Central memory CD8-positive, alpha-beta T cell (primary cell): ENCODE data around the gene KIF14.

Source experiments
- ATAC-seq: fragments of 150-1000 bp; cut with Tn5 transposase; replicated peaks from 2 replicates; pipeline ENCODE4 v1.10.0; 2022; ENCODE audit warnings: mild to moderate bottlenecking, moderate FRiP score, moderate number of reproducible peaks; ENCODE audit not compliant: poor library complexity, severe bottlenecking; ENCODE audit errors: extremely low read depth
- DNase-seq, 2 donors: peaks; one replicate each; pipeline ENCODE4 v3.0.0; 2021; ENCODE audit warnings: low spot score in 2 of 2
- H3K27ac Mint-ChIP-seq: one replicate; pipeline ENCODE4 v1.8.0; 2022; ENCODE audit warnings: low read depth, mild to moderate bottlenecking, moderate library complexity, mixed read lengths
- H3K27me3 Mint-ChIP-seq: one replicate; pipeline ENCODE4 v1.8.0; 2022; ENCODE audit warnings: mixed read lengths
- H3K36me3 Mint-ChIP-seq: one replicate; pipeline ENCODE4 v1.8.0; 2022; ENCODE audit warnings: mild to moderate bottlenecking, moderate library complexity, mixed read lengths; ENCODE audit not compliant: insufficient read depth
- H3K4me1 Mint-ChIP-seq: one replicate; pipeline ENCODE4 v1.8.0; 2022; ENCODE audit warnings: mixed read lengths
- H3K4me3 Mint-ChIP-seq: one replicate; pipeline ENCODE4 v1.8.0; 2022; ENCODE audit warnings: mild to moderate bottlenecking, moderate library complexity, mixed read lengths
- H3K9me3 Mint-ChIP-seq: one replicate; pipeline ENCODE4 v1.8.0; 2022; ENCODE audit warnings: mixed read lengths

Gene KIF14

GRCh38 chr1:200620273-200621131 is at the start of gene KIF14:
KIF14 (minus strand) TSS chr1:200620751; CDS start chr1:200618723, 2,028 bp downstream.
- peaks cover 2% of the 10 kb centered on the region for H3K36me3 Mint-ChIP-seq
- H3K4me3 Mint-ChIP-seq, result peak within 1 kb of the TSS; percentile 96
- H3K4me1 Mint-ChIP-seq, result peaks cover 8% of the 10 kb centered on the region
- H3K27ac Mint-ChIP-seq, result peak within 1 kb of the TSS; percentile 95
- peak; percentile 98 for ATAC-seq
- peak; percentile 83 to 85 for DNase-seq
- no peaks in the 10 kb centered on the region for H3K27me3 Mint-ChIP-seq
- H3K9me3 Mint-ChIP-seq, result no peaks in the 10 kb centered on the region

GRCh38 chr1:200669314-200670241 is 49.0 kb upstream of the KIF14 start, which contains the start of gene DDX59:
DDX59 (minus strand) TSS chr1:200669907; CDS start chr1:200666740, 3,167 bp downstream.
- ATAC-seq, result peak; percentile 84
- Mint-ChIP-seq H3K27ac (peak within 1 kb of the TSS; percentile 93), H3K9me3 (no peaks in the 10 kb centered on the region), H3K4me3 (peak within 1 kb of the TSS; percentile 94), H3K4me1 (peaks cover 45% of the 10 kb centered on the region), H3K27me3 (no peaks in the 10 kb centered on the region), H3K36me3 (peaks cover 19% of the 10 kb centered on the region)
- DNase-seq, result peak; percentile 69 to 78

- ATAC-seq (no peak), DNase-seq (no peak)
- Mint-ChIP-seq H3K9me3 (no peaks in the 10 kb centered on the region), H3K27ac (peak overlapping the region; percentile 93), H3K4me3 (peak overlapping the region; percentile 94), H3K4me1 (peaks cover 54% of the 10 kb centered on the region), H3K36me3 (peaks cover 26% of the 10 kb centered on the region), H3K27me3 (no peaks in the 10 kb centered on the region)
Observed at GRCh38 chr1:200668514-200669313, 48.2 kb upstream of the KIF14 start.

- no peaks in the 10 kb centered on the region for H3K9me3 Mint-ChIP-seq
- ATAC-seq, result no peak
- H3K27me3 Mint-ChIP-seq, result no peaks in the 10 kb centered on the region
- peaks cover 46% of the 10 kb centered on the region for H3K36me3 Mint-ChIP-seq
- no peak overlapping the region for H3K4me3 Mint-ChIP-seq
- no peak for DNase-seq
- no peak overlapping the region for H3K27ac Mint-ChIP-seq
- H3K4me1 Mint-ChIP-seq, result peaks cover 63% of the 10 kb centered on the region
Observed at GRCh38 chr1:200666309-200666708, 45.8 kb upstream of the KIF14 start.

- peaks cover 47% of the 10 kb centered on the region for H3K36me3 Mint-ChIP-seq
- peaks cover 63% of the 10 kb centered on the region for H3K4me1 Mint-ChIP-seq
- H3K27ac Mint-ChIP-seq, result no peak overlapping the region
- DNase-seq (no peak), ATAC-seq (no peak)
- H3K27me3 Mint-ChIP-seq, result no peaks in the 10 kb centered on the region
- no peaks in the 10 kb centered on the region for H3K9me3 Mint-ChIP-seq
- no peak overlapping the region for H3K4me3 Mint-ChIP-seq
Observed at GRCh38 chr1:200665861-200666260, 45.3 kb upstream of the KIF14 start.

GRCh38 chr1:200660719-200661118 is 40.2 kb upstream of the KIF14 start:
- H3K4me3 Mint-ChIP-seq, result no peak overlapping the region
- ATAC-seq, result no peak
- H3K27me3 Mint-ChIP-seq, result no peaks in the 10 kb centered on the region
- no peaks in the 10 kb centered on the region for H3K9me3 Mint-ChIP-seq
- H3K36me3 Mint-ChIP-seq, result peaks cover 75% of the 10 kb centered on the region
- H3K27ac Mint-ChIP-seq, result no peak overlapping the region
- peaks cover 50% of the 10 kb centered on the region for H3K4me1 Mint-ChIP-seq
- DNase-seq, result no peak

- DNase-seq, result no peak
Observed at GRCh38 chr1:200659269-200659668, 38.7 kb upstream of the KIF14 start.

GRCh38 chr1:200658037-200658818 is 37.7 kb upstream of the KIF14 start:
- peak overlapping the region; percentile 4 for H3K27ac Mint-ChIP-seq
- H3K4me1 Mint-ChIP-seq, result peaks cover 39% of the 10 kb centered on the region
- H3K36me3 Mint-ChIP-seq, result peaks cover 65% of the 10 kb centered on the region
- H3K27me3 Mint-ChIP-seq, result no peaks in the 10 kb centered on the region
- ATAC-seq (no peak), DNase-seq (no peak)
- H3K4me3 Mint-ChIP-seq, result no peak overlapping the region
- no peaks in the 10 kb centered on the region for H3K9me3 Mint-ChIP-seq

More at GRCh38 chr1:200659269-200659668, 38.7 kb upstream of the KIF14 start:
- Mint-ChIP-seq H3K4me1 (peaks cover 40% of the 10 kb centered on the region), H3K27ac (peak overlapping the region; percentile 27), H3K9me3 (no peaks in the 10 kb centered on the region), H3K27me3 (no peaks in the 10 kb centered on the region), H3K4me3 (no peak overlapping the region), H3K36me3 (peaks cover 70% of the 10 kb centered on the region)
- ATAC-seq, result no peak

GRCh38 chr1:200654660-200655059 is 34.1 kb upstream of the KIF14 start:
- Mint-ChIP-seq H3K27me3 (no peaks in the 10 kb centered on the region), H3K9me3 (no peaks in the 10 kb centered on the region), H3K4me1 (peaks cover 18% of the 10 kb centered on the region), H3K27ac (peak overlapping the region; percentile 32), H3K4me3 (no peak overlapping the region), H3K36me3 (peaks cover 48% of the 10 kb centered on the region)
- ATAC-seq, result no peak
- DNase-seq, result no peak

GRCh38 chr1:200653022-200653462 is 32.5 kb upstream of the KIF14 start:
- peaks cover 43% of the 10 kb centered on the region for H3K36me3 Mint-ChIP-seq
- no peak overlapping the region for H3K4me3 Mint-ChIP-seq
- H3K27ac Mint-ChIP-seq, result peak overlapping the region; percentile 32
- ATAC-seq, result no peak
- H3K4me1 Mint-ChIP-seq, result peaks cover 18% of the 10 kb centered on the region
- no peaks in the 10 kb centered on the region for H3K27me3 Mint-ChIP-seq
- no peak for DNase-seq
- H3K9me3 Mint-ChIP-seq, result no peaks in the 10 kb centered on the region

- no peak for DNase-seq
- Mint-ChIP-seq H3K27ac (peak overlapping the region; percentile 32), H3K36me3 (peaks cover 44% of the 10 kb centered on the region), H3K9me3 (no peaks in the 10 kb centered on the region), H3K4me1 (peaks cover 18% of the 10 kb centered on the region), H3K27me3 (no peaks in the 10 kb centered on the region), H3K4me3 (no peak overlapping the region)
- ATAC-seq, result no peak
Observed at GRCh38 chr1:200652378-200652777, 31.8 kb upstream of the KIF14 start.
